GM12878 (cell line): Measurements from ENCODE around the gene SI. TPM values are rescaled to one million over a fixed set of nuclear protein-coding genes. Genes with fewer than 3 reads are reported as not detected.

Source experiments
- ATAC-seq: fragments of 200-7000 bp; cut with Tn5 transposase; 3 replicates; pipeline ENCODE4 v1.9.1; 2020; ENCODE audit warnings: mild to moderate bottlenecking, moderate library complexity
- BruUV-seq: library from RNA; stranded (reverse); fragments of 400-500 nt; replicated peaks from 2 replicates; lab custom pipeline; 2021; lab: Mats Ljungman, UMichigan
- CTCF ChIA-PET: fragments of 300-600 bp; sonication (Branson Sonifier 250); formaldehyde crosslinking; extraction: SDS; loops from one replicate; lab custom pipeline; 2021; ENCODE audit warnings: inconsistent platforms; lab: Yijun Ruan, JAX
- POLR2A ChIA-PET: fragments of 350-600 bp; formaldehyde crosslinking; extraction: SDS; loops from one replicate; lab custom pipeline; 2021; ENCODE audit warnings: inconsistent platforms; lab: Charles Lee
- RAD21 ChIA-PET: fragments of 300-600 bp; sonication (Branson Sonifier 250); formaldehyde crosslinking; loops from one replicate; lab custom pipeline; 2023; ENCODE audit warnings: antibody characterized with exemption; ENCODE audit not compliant: unreplicated experiment; lab: Charles Lee
- SMC1A ChIA-PET: fragments of 300-600 bp; sonication (Branson Sonifier 250); formaldehyde crosslinking; loops from one replicate; lab custom pipeline; 2023; ENCODE audit not compliant: unreplicated experiment, uncharacterized antibody; lab: Charles Lee
- DNase-seq: peaks from one replicate; pipeline ENCODE4 v3.0.0-alpha.2; 2011; ENCODE audit warnings: low read depth, low spot score
- FAIRE-seq: peaks from 3 replicates; lab custom pipeline; 2011; peaks lifted over from hg19 to GRCh38; lab: Jason Lieb, UNC
- H2AFZ ChIP-seq: 2 replicates; pipeline ENCODE4 v1.6.0; 2011; ENCODE audit warnings: low read depth, low read length, control low read depth; ENCODE audit not compliant: control insufficient read depth
- H3K27ac ChIP-seq: 2 replicates; pipeline ENCODE4 v1.5.1; 2011; ENCODE audit warnings: control low read depth; ENCODE audit not compliant: control insufficient read depth, insufficient read depth
- H3K27me3 ChIP-seq, 2 experiments: replicated peaks in 1 of 2; 2 replicates each; pipeline versions ENCODE4 v1.6.0 to v1.6.1; 2011; ENCODE audit warnings: low read length in 1 of 2; ENCODE audit not compliant: control insufficient read depth in 2 of 2, insufficient read depth in 2 of 2
- H3K36me3 ChIP-seq, 2 experiments: 2 replicates each; pipeline ENCODE4 v1.5.1; 2011; ENCODE audit warnings: low read length in 1 of 2; ENCODE audit not compliant: control insufficient read depth in 2 of 2, insufficient read depth in 2 of 2
- H3K4me1 ChIP-seq: 2 replicates; pipeline ENCODE4 v1.6.1; 2011; ENCODE audit warnings: mild to moderate bottlenecking, low read length, moderate library complexity, mixed read lengths; ENCODE audit not compliant: control insufficient read depth, insufficient read depth
- H3K4me2 ChIP-seq: 2 replicates; pipeline ENCODE4 v1.6.0; 2011; ENCODE audit warnings: control low read depth; ENCODE audit not compliant: control insufficient read depth, insufficient read depth
- H3K4me3 ChIP-seq: fragments of 200-600 bp; sonication (generic); 2 replicates; pipeline ENCODE4 v1.5.1; 2016
- H3K79me2 ChIP-seq: 2 replicates; pipeline ENCODE4 v1.6.0; 2011; ENCODE audit warnings: low read length; ENCODE audit not compliant: control insufficient read depth, insufficient read depth
- H3K9ac ChIP-seq: 2 replicates; pipeline ENCODE4 v1.8.0; 2011; ENCODE audit warnings: low read length, control low read depth, mixed read lengths; ENCODE audit not compliant: control insufficient read depth, insufficient read depth
- H3K9me3 ChIP-seq: replicated peaks from 3 replicates; pipeline ENCODE4 v1.5.1; 2011; ENCODE audit warnings: mild to moderate bottlenecking, low read length; ENCODE audit not compliant: control insufficient read depth, insufficient read depth
- H4K20me1 ChIP-seq: 2 replicates; pipeline ENCODE4 v1.6.0; 2011; ENCODE audit not compliant: control insufficient read depth, insufficient read depth
- BACH1 ChIP-seq: fragments of 450-650 bp; IDR thresholded peaks from 2 replicates; pipeline ENCODE4 v1.6.1; 2017; ENCODE audit warnings: mild to moderate bottlenecking, borderline replicate concordance
- CBX5 ChIP-seq: sonication (generic); IDR thresholded peaks from 2 replicates; pipeline ENCODE4 v1.6.1; 2016; ENCODE audit warnings: low read depth, moderate library complexity, mild to moderate bottlenecking, inconsistent platforms
- CREB1 ChIP-seq: IDR thresholded peaks from 2 replicates; pipeline ENCODE4 v1.6.1; 2012; ENCODE audit warnings: low read depth, mild to moderate bottlenecking, inconsistent platforms
- ESRRA ChIP-seq: IDR thresholded peaks from 2 replicates; pipeline ENCODE4 v1.6.1; 2012; ENCODE audit warnings: mild to moderate bottlenecking, low read length, improper control_type of control experiment
- ETV6 ChIP-seq, 2 experiments: fragments of 450-650 bp in 1 of 2; IDR thresholded peaks in 1 of 2; conservative IDR thresholded peaks in 1 of 2; 2 replicates each; pipeline ENCODE4 v1.6.1; 2014; ENCODE audit warnings: antibody characterized with exemption in 1 of 2, borderline replicate concordance in 1 of 2, low read depth in 1 of 2, mild to moderate bottlenecking in 1 of 2, moderate library complexity in 1 of 2
- FOXM1 ChIP-seq: IDR thresholded peaks from 2 replicates; pipeline ENCODE4 v1.6.1; 2012; ENCODE audit warnings: low read depth, mild to moderate bottlenecking, inconsistent platforms, low read length, moderate library complexity
- HCFC1 ChIP-seq: fragments of 150-350 bp; IDR thresholded peaks from 2 replicates; pipeline ENCODE4 v1.6.1; 2014; ENCODE audit warnings: low read length
- POLR2A ChIP-seq: IDR thresholded peaks from 2 replicates; pipeline ENCODE4 v1.6.1; 2011; ENCODE audit warnings: low read depth, mild to moderate bottlenecking, low read length
- SIN3A ChIP-seq: IDR thresholded peaks from 2 replicates; pipeline ENCODE4 v1.6.1; 2012; ENCODE audit warnings: low read depth, low read length, improper control_type of control experiment
- SMAD5 ChIP-seq: IDR thresholded peaks from 2 replicates; pipeline ENCODE4 v1.6.1; 2016; ENCODE audit warnings: antibody characterized with exemption, low read depth
- WGBS: methylation state at CpG from one replicate; pipeline ENCODE4 v1.1.6; 2016; ENCODE audit warnings: low lambda C conversion rate; ENCODE audit not compliant: insufficient replicate concordance, insufficient coverage; ENCODE audit errors: missing lambda C conversion rate; 5-methylcytosine and 5-hydroxymethylcytosine counted together
- in situ Hi-C: fragments of 300-500 bp; cut with MboI; formaldehyde crosslinking; loops from 9 replicates; pipeline ENCODE4 v1.14.3; 2018; ENCODE audit warnings: mixed read lengths
- intact Hi-C: fragments of 100-400 bp; cut with micrococcal nuclease; formaldehyde crosslinking; loops from one replicate; pipeline ENCODE4 v1.14.2; 2022; ENCODE audit not compliant: unreplicated experiment
- polyA plus RNA-seq, 11 experiments: library from polyadenylated mRNA; depleted of rRNA in 4 of 11; unstranded in 6 of 11; stranded (reverse) in 5 of 11; fragments of >200 nt; fragmentation: Nextera tagmentation in 4 of 11; fragmentation: Illumina TruSeq in 1 of 11; extraction: Ambion mirVana in 4 of 11; extraction: Trizol in 1 of 11; gene quantifications; 1 replicate in 1 of 11; 2 replicates in 10 of 11; pipeline versions ENCODE4 v1.2.1 to v1.2.3, GENCODE V29; 2011 to 2016; ENCODE audit warnings: inconsistent platforms in 2 of 11, missing spikeins in 2 of 11, low read depth in 1 of 11
- total RNA-seq, 4 experiments: library from RNA; depleted of rRNA in 3 of 4; stranded (reverse); fragments of >200 nt in 3 of 4; fragmentation: Illumina TruSeq in 1 of 4; extraction: Trizol in 1 of 4; gene quantifications; 2 replicates each; pipeline versions ENCODE4 v1.2.1 to v1.2.3, GENCODE V29; 2013 to 2021
- TF ChIP-seq, protein P1 (sequence below): IDR thresholded peaks from 2 replicates; pipeline ENCODE4 v1.6.1; 2011; ENCODE audit warnings: low read depth, low read length, improper control_type of control experiment, borderline replicate concordance
- TF ChIP-seq, protein P2 (sequence below): fragments of 450-650 bp; formaldehyde crosslinking; IDR thresholded peaks from 2 replicates; pipeline ENCODE4 v1.5.0; 2022; ENCODE audit warnings: mild to moderate bottlenecking, missing genetic modification characterization
- TF ChIP-seq, protein P3 (sequence below): fragments of 450-650 bp; IDR thresholded peaks from 2 replicates; pipeline ENCODE4 v1.6.1; 2018; ENCODE audit warnings: borderline replicate concordance, mild to moderate bottlenecking; ENCODE audit not compliant: partially characterized antibody

SI gene
- total and polyA plus RNA-seq, 10 of the 15 experiments (the other 5 are each of a cell fraction or from before 2014, with no cell fraction given): 0.01 TPM; not detected in 9

- DNase-seq (no peak), FAIRE-seq (no peak), ATAC-seq (no peak)
- intact Hi-C loops: no loop called here
- SMC1A ChIA-PET: interaction anchor here (0.7 kb wide), 1 partner anchor 51 kb away, joined by 3 read pairs; no protein-coding TSS in a partner anchor
- H3K4me3 ChIP-seq: no peak overlapping the region
- in situ Hi-C loops: no loop called here
- H3K27ac ChIP-seq: no peak overlapping the region
- CTCF ChIA-PET: no interaction called here
- no peak overlapping the region for H3K4me2 ChIP-seq
- TF ChIP-seq, protein P1, sequence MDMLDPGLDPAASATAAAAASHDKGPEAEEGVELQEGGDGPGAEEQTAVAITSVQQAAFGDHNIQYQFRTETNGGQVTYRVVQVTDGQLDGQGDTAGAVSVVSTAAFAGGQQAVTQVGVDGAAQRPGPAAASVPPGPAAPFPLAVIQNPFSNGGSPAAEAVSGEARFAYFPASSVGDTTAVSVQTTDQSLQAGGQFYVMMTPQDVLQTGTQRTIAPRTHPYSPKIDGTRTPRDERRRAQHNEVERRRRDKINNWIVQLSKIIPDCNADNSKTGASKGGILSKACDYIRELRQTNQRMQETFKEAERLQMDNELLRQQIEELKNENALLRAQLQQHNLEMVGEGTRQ: no peak
- TF ChIP-seq HCFC1: no peak
- no peak for TF ChIP-seq SMAD5
- no peak for TF ChIP-seq FOXM1
- no peak for TF ChIP-seq BACH1
- no peak for TF ChIP-seq ESRRA
- H4K20me1 ChIP-seq: no peaks in the 10 kb centered on the region
- H3K9ac ChIP-seq: no peak overlapping the region
- no peak overlapping the region for H2AFZ ChIP-seq
- POLR2A ChIA-PET: no interaction called here
- RAD21 ChIA-PET: no interaction called here
- no peaks in the 10 kb centered on the region for H3K27me3 ChIP-seq
- H3K79me2 ChIP-seq: no peaks in the 10 kb centered on the region
- no peaks in the 10 kb centered on the region for H3K36me3 ChIP-seq
- no peaks in the 10 kb centered on the region for H3K4me1 ChIP-seq
- H3K9me3 ChIP-seq: no peaks in the 10 kb centered on the region
- BruUV-seq: no TSS peak
Observed at GRCh38 chr3:165125836-165126235, 47.5 kb upstream of the SI start.

DNA sequence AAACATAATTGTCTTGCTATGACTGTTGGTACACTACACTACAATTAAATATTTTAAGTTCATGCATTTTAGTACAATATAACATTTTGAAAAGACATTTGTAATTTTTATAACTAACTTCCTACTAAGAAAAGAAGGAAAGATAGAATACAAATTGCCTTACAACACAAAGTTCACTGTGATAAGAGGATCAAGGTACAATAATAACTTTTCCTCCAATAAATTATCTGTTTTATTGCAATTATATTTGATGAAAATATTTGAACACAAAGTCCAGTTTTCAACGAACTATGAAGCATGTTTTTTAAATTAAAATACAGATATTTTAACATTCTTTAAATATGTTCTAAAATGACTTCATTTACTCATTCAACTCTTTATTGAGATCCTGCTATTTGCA, 33.1 kb upstream of the SI start:
- Histone ChIP-seq H2AFZ (no peak overlapping the region), H3K27me3 (no peaks in the 10 kb centered on the region), H3K79me2 (no peaks in the 10 kb centered on the region), H3K4me1 (no peaks in the 10 kb centered on the region), H3K9me3 (no peaks in the 10 kb centered on the region), H3K9ac (no peak overlapping the region), H3K36me3 (no peaks in the 10 kb centered on the region), H3K4me3 (no peak overlapping the region), H3K27ac (no peak overlapping the region), H4K20me1 (no peaks in the 10 kb centered on the region), H3K4me2 (no peak overlapping the region)
- CTCF ChIA-PET: no interaction called here
- FAIRE-seq (no peak), ATAC-seq (no peak), DNase-seq (no peak)
- POLR2A ChIA-PET: no interaction called here
- in situ Hi-C loops (no loop called here), intact Hi-C loops (no loop called here)
- 0% methylated on average over 1 of the region's 1 CpG for WGBS
- RAD21 ChIA-PET: no interaction called here
- TF ChIP-seq CREB1: no peak
- no peak for TF ChIP-seq ETV6 (conservative IDR thresholded peaks at IDR 0.05 in 1 of 2, IDR thresholded peaks at IDR 0.05 in 1 of 2; ENCODE audit: borderline replicate concordance in 1 of 2, low read depth in 1 of 2)
- TF ChIP-seq SIN3A: no peak
- TF ChIP-seq, protein P2, sequence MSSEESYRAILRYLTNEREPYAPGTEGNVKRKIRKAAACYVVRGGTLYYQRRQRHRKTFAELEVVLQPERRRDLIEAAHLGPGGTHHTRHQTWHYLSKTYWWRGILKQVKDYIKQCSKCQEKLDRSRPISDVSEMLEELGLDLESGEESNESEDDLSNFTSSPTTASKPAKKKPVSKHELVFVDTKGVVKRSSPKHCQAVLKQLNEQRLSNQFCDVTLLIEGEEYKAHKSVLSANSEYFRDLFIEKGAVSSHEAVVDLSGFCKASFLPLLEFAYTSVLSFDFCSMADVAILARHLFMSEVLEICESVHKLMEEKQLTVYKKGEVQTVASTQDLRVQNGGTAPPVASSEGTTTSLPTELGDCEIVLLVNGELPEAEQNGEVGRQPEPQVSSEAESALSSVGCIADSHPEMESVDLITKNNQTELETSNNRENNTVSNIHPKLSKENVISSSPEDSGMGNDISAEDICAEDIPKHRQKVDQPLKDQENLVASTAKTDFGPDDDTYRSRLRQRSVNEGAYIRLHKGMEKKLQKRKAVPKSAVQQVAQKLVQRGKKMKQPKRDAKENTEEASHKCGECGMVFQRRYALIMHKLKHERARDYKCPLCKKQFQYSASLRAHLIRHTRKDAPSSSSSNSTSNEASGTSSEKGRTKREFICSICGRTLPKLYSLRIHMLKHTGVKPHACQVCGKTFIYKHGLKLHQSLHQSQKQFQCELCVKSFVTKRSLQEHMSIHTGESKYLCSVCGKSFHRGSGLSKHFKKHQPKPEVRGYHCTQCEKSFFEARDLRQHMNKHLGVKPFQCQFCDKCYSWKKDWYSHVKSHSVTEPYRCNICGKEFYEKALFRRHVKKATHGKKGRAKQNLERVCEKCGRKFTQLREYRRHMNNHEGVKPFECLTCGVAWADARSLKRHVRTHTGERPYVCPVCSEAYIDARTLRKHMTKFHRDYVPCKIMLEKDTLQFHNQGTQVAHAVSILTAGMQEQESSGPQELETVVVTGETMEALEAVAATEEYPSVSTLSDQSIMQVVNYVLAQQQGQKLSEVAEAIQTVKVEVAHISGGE (CRISPR knock-in tag): no peak
- no peak for TF ChIP-seq ESRRA
- no peak for TF ChIP-seq CBX5
- no peak for TF ChIP-seq POLR2A
- TF ChIP-seq, protein P3, sequence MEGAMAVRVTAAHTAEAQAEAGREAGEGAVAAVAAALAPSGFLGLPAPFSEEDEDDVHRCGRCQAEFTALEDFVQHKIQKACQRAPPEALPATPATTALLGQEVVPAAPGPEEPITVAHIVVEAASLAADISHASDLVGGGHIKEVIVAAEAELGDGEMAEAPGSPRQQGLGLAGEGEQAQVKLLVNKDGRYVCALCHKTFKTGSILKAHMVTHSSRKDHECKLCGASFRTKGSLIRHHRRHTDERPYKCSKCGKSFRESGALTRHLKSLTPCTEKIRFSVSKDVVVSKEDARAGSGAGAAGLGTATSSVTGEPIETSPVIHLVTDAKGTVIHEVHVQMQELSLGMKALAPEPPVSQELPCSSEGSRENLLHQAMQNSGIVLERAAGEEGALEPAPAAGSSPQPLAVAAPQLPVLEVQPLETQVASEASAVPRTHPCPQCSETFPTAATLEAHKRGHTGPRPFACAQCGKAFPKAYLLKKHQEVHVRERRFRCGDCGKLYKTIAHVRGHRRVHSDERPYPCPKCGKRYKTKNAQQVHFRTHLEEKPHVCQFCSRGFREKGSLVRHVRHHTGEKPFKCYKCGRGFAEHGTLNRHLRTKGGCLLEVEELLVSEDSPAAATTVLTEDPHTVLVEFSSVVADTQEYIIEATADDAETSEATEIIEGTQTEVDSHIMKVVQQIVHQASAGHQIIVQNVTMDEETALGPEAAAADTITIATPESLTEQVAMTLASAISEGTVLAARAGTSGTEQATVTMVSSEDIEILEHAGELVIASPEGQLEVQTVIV: no peak
- BruUV-seq: no TSS peak
- SMC1A ChIA-PET: no interaction called here
